Measurements from ENCODE around the gene IGLON5. TPM values are rescaled to one million over a fixed set of nuclear protein-coding genes. Genes with fewer than 3 reads are reported as not detected.

IGLON5 gene
- polyA plus RNA-seq, 3 donors, result 0.05 TPM; not detected in 2

- DNase-seq, result no peak
- H3K4me3 Mint-ChIP-seq, result no peak overlapping the region
- Histone ChIP-seq H3K4me1 (ENCODE audit: control insufficient read depth in 1 of 2, insufficient read depth in 2 of 2, low read length in 2 of 2) (no peaks in the 10 kb centered on the region), H3K9me3 (replicated peaks in 1 of 2; ENCODE audit: control insufficient read depth in 1 of 2, insufficient read depth in 1 of 2, low read length in 2 of 2) (no peaks in the 10 kb centered on the region), H3K4me3 (replicated peaks in 1 of 3; ENCODE audit: low read depth in 2 of 3, low read length in 3 of 3) (no peak overlapping the region), H3K79me2 (ENCODE audit: insufficient read depth, low read length) (no peaks in the 10 kb centered on the region), H3K4me2 (replicated peaks; ENCODE audit: extremely low read depth, low read length, poor library complexity, severe bottlenecking) (no peak overlapping the region), H2AFZ (ENCODE audit: insufficient read depth, low read depth, low read length, poor library complexity, severe bottlenecking) (no peak overlapping the region), H3K27me3 (ENCODE audit: control insufficient read depth in 2 of 2, insufficient read depth in 2 of 2, low read length in 2 of 2) (no peaks in the 10 kb centered on the region), H3K27ac (ENCODE audit: low read depth in 1 of 2, low read length in 2 of 2) (no peak overlapping the region), H4K20me1 (ENCODE audit: insufficient read depth, low read length) (no peaks in the 10 kb centered on the region), H3K9ac (ENCODE audit: insufficient read depth, low read length, poor library complexity, severe bottlenecking) (no peak overlapping the region), H3K36me3 (replicated peaks in 1 of 2; ENCODE audit: control insufficient read depth in 1 of 2, insufficient read depth in 2 of 2, low read length in 2 of 2) (no peaks in the 10 kb centered on the region)
- H3K36me3 Mint-ChIP-seq, result no peaks in the 10 kb centered on the region
- H3K27ac Mint-ChIP-seq, result no peak overlapping the region
- peaks cover 10 to 30% (median 17%) of the 10 kb centered on the region in 3 donors for H3K27me3 Mint-ChIP-seq (ENCODE audit: low read depth in 3 of 3)
- no peak for TF ChIP-seq CTCF (IDR thresholded peaks at IDR 0.05)
- intact Hi-C loops (cut with micrococcal nuclease), result loop anchor here in 1 of 2 donors (10.0 kb wide), 1 partner anchor 1070 kb away; no protein-coding TSS in a partner anchor
- peaks cover 0 to 1% (median 0%) of the 10 kb centered on the region in 7 donors for H3K9me3 Mint-ChIP-seq
- 86% methylated on average over 6 of the region's 12 CpGs for WGBS (ENCODE audit: insufficient coverage)
- H3K4me1 Mint-ChIP-seq, result no peaks in the 10 kb centered on the region
Observed at GRCh38 chr19:51294977-51295375, 16.5 kb upstream of the IGLON5 start.

GRCh38 chr19:51295382-51296126 lies 15.9 kb upstream of the IGLON5 start:
- WGBS (ENCODE audit: insufficient coverage), result 90% methylated on average over 11 of the region's 15 CpGs
- Mint-ChIP-seq H3K36me3 (no peaks in the 10 kb centered on the region), H3K9me3 (no peaks in the 10 kb centered on the region), H3K27me3 (ENCODE audit: low read depth in 3 of 3) (peaks cover 10 to 30% (median 17%) of the 10 kb centered on the region in 3 donors), H3K4me1 (no peaks in the 10 kb centered on the region), H3K4me3 (no peak overlapping the region), H3K27ac (no peak overlapping the region)
- no peaks in the 10 kb centered on the region for H3K4me1 ChIP-seq (ENCODE audit: control insufficient read depth in 1 of 2, insufficient read depth in 2 of 2, low read length in 2 of 2)
- no peak overlapping the region for H3K9ac ChIP-seq (ENCODE audit: insufficient read depth, low read length, poor library complexity, severe bottlenecking)
- H3K36me3 ChIP-seq (replicated peaks in 1 of 2; ENCODE audit: control insufficient read depth in 1 of 2, insufficient read depth in 2 of 2, low read length in 2 of 2), result no peaks in the 10 kb centered on the region
- no peak for DNase-seq
- no peaks in the 10 kb centered on the region for H4K20me1 ChIP-seq (ENCODE audit: insufficient read depth, low read length)
- intact Hi-C loops (cut with micrococcal nuclease), result loop anchor here in 1 of 2 donors (10.0 kb wide), 1 partner anchor 1071 kb away; no protein-coding TSS in a partner anchor
- no peak overlapping the region for H3K4me2 ChIP-seq (replicated peaks; ENCODE audit: extremely low read depth, low read length, poor library complexity, severe bottlenecking)
- no peak for TF ChIP-seq CTCF (IDR thresholded peaks at IDR 0.05)
- no peaks in the 10 kb centered on the region for H3K27me3 ChIP-seq (ENCODE audit: control insufficient read depth in 2 of 2, insufficient read depth in 2 of 2, low read length in 2 of 2)
- no peak overlapping the region for H3K4me3 ChIP-seq (replicated peaks in 1 of 3; ENCODE audit: low read depth in 2 of 3, low read length in 3 of 3)
- H3K79me2 ChIP-seq (ENCODE audit: insufficient read depth, low read length), result no peaks in the 10 kb centered on the region
- no peak overlapping the region for H3K27ac ChIP-seq (ENCODE audit: low read depth in 1 of 2, low read length in 2 of 2)
- H3K9me3 ChIP-seq (replicated peaks in 1 of 2; ENCODE audit: control insufficient read depth in 1 of 2, insufficient read depth in 1 of 2, low read length in 2 of 2), result no peaks in the 10 kb centered on the region
- H2AFZ ChIP-seq (ENCODE audit: insufficient read depth, low read depth, low read length, poor library complexity, severe bottlenecking), result no peak overlapping the region
